Hematopoietic multipotent progenitor cell treated with erythropoietin and hydrocortisone succinate and interleukin-3 and kit ligand, for 4 days (in vitro differentiated cells): ENCODE measurements around the gene APOBR.
"Not testable (repeated sequence)": the region's sequence is repeated elsewhere in the genome, so short reads cannot be mapped to it uniquely, and the experiment has no call there.

ENCODE experiments used
- DNase-seq: peaks from one replicate; pipeline ENCODE4 v3.0.0-alpha.2; 2015

APOBR gene

DNA sequence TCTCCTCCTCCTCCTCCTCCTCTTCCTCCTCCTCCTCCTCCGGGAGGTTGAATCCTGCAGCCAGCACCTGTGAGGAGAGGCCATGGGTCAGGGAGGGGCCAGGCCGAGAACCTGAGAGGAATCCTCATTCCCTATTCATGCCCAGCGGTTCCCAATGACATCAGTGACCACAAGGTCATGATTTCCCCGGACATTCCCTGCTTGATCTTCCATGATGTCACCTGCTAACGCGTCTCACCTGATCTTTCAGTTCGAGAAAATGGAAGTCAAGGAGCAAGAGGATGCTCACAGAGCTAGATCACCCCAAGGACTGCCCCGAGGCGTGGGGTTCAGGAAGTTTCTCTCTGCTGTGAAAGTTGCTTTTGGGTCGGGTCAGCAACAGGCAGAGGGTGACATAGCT lies 5.4 kb downstream of the APOBR start:
- no peak for DNase-seq

DNA sequence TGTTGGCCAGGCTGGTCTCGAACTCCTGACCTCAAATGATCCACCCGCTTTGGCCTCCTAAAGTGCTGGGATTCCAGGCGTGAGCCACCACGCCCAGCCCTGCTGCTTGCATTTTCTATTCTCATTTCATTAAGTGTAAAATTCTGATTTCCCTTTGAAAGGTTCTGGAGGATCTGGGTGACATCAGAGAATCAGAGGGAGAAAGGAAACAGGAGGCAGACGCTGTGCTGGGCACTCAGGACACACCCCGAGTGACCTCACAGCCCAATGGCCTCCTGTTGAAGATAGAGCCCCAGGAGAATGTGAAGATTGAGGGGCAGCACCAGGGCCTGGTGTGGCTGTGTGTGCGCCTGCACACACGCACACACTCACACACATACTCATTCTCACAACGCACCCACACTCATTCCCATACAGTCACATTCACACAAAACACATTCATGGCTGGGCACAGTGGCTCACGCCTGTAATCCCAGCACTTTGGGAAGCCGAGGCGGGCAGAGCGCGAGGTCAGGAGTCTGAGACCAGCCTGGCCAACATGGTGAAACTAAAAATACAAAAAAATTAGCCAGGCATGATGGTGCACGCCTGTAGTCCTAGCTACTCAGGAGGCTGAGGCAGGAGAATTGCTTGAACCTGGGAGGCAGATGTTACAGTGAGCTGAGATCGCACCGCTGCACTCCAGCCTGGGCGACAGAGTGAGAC lies 6.2 kb downstream of the APOBR start:
- DNase-seq, result not testable (repeated sequence)

DNA sequence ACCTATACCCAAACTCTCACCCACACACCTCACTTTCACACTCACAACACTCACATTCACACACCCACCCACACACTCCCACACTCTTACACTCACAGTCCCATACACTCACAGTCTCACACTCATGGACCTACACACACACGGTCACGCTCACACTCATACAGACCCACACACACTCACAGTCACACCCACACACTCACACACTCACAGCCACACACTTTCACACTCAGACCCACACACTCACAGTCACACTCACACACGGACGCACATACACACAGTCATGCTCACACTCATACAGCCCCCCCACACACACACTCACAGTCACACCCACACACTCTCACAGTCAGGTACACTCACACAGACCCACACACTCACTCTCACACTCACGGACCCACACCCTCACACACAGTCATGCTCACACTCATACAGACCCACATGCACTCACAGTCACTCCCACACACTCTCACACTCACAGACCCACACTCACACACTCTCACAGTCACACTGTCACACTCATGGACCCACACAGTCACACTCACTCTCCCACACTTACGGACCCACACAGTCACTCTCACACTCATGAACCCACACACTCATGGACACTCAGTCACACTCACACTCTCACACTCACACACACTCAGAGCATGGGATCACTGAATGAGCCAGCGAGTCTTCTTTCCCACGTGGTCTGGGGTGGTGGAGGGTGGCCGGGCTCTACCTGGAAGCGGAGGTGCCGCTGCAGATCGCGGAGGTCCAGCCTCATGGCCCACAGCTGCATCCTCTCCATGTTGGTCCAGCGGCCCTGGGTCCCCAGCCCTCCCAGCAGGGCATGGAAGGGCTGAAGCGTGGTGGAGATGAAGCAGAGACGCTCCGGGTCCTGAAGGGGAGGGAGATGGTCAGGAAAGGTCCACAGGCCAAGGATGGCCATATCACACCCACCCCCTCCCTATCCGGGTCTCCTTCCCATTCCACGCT lies 7.1 kb downstream of the APOBR start:
- DNase-seq, result no peak

DNA sequence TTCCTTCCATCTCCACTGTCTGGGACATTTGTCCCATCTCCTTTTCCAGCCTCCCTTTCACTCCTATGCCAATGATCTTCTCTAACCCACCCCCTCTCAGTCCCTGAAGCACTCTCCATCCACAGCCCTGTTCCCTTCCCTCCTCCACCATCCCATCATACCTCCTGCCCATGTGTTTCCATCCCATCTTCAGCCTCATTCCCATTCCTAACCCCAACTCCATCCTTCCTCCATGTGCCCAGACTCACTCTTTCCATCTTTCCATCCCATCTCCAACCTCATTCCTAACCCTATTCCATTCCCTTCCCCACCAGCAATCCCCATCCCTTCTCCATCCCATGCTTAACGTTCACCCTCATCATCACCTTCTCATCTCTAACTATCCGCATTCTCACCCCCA lies 7.8 kb downstream of the APOBR start:
- no peak for DNase-seq

DNA sequence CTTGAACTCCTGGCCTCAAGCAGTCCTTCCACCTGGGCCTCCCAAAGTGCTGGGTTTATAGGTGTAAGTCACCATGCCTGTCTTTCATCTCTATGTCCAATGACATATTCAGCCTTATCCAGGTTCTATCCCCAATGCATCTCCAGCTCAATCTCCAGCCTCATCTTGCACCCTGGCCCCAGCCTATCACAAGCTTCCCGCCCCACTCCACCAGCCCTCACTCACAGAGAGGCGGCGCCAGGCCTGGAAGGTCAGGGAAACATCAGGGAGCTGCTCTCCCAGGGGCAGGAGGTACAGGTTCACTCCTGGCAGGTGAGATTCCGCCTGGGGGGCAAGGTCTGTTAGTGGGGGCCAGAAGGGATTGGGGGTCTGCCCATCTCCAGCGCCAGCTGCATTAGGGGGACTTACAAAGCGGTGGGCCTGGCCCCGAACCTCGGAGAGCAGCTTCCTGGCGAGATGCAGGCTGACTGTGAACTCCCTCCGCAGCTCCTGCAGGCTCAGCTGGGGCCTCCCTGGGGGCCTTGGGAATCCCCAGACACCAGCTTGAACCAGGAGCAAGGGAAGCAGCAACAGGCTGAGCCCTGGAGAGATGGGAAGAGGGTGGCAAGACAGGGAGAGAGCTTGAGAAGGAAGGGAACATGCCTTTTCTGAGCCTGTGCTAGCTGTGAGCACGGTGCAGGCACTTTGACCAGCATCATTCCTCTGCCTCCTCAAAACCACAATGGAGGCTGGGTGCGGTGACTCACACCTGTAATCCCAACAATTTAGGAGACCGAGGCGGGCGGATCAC lies 9.2 kb downstream of the APOBR start:
- DNase-seq, result no peak

DNA sequence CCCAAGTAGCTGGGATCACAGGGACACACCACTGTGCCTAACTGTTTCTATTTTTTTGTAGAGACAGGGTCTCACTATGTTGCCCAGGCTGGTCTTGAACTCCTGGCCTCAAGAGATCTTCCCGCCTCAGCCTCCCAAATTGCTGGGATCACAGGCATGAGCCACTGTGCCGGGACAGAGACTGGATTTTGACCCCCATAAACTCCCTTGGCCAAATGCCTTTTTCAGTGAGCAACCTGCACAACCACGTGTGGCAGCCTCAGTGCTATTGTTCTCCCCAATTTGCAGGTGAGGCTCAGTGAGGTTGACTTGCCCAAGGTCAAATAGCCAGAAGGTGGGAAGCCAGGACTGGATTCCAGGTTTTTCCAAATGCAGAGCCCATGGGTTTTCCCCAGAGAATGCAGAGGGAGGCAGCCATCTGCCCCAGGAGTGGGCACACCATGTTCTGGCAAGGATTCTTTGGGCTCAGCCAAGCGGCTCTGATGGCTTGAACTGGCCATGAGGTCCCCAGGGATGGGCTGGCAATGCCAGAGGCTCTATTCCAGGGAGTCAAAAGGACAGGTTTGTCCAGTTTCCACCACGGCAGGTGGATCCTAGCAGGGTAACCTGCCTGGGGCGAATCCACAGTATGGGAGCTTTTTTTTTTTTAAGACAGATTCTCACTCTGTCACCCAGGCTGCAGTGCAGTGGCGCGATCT lies 10.4 kb downstream of the APOBR start:
- DNase-seq, result no peak

DNA sequence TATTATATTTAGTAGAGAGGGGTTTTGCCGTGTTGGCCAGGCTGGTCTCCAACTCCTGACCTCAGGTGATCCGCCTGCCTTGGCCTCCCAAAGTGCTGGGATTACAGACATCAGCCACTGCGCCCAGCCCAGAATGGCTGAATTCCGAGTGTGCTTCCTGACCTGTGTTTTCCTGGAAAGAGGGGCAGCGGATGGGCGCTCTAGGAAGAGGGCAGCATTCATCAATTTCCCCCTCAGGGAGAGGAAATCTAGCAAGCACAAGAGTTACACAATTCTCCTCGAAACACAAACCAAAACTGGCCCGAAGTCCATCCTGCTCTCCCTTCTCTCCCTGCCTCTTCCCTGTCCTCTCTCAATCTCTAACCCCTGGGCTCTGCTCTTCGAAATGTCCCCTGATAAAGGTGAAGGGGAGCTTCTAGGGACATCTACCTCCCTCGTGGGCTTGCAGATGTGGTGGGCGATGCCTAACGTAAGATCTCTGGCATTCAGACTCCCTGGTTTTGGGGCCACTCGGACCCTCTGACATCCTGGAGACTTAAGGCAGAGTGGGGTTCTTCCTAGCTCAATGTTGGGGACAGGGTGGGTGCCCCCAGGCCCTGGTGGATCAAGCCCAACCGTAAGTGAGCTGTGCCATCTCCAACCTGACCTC lies 11.2 kb downstream of the APOBR start:
- no peak for DNase-seq

DNA sequence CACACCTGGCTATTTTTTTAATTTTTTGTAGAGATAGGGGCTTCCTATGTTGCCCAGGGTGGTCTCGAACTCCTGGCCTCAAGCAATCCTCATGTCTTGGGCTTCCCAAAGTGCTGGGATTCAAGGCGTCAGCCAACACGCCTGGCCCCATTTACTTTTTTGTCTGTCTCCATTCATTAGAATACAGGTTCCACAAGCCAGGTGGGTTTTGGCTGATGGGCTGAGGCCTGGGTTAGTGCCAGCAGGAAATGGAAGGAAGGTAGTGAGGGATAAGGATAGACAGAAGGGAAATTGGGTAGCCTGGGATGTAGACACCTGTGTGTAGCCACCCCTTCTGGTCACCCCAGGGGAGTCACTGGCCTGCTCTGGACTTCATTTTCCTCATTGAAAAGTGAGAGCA lies 16.6 kb downstream of the APOBR start:
- DNase-seq, result no peak

DNA sequence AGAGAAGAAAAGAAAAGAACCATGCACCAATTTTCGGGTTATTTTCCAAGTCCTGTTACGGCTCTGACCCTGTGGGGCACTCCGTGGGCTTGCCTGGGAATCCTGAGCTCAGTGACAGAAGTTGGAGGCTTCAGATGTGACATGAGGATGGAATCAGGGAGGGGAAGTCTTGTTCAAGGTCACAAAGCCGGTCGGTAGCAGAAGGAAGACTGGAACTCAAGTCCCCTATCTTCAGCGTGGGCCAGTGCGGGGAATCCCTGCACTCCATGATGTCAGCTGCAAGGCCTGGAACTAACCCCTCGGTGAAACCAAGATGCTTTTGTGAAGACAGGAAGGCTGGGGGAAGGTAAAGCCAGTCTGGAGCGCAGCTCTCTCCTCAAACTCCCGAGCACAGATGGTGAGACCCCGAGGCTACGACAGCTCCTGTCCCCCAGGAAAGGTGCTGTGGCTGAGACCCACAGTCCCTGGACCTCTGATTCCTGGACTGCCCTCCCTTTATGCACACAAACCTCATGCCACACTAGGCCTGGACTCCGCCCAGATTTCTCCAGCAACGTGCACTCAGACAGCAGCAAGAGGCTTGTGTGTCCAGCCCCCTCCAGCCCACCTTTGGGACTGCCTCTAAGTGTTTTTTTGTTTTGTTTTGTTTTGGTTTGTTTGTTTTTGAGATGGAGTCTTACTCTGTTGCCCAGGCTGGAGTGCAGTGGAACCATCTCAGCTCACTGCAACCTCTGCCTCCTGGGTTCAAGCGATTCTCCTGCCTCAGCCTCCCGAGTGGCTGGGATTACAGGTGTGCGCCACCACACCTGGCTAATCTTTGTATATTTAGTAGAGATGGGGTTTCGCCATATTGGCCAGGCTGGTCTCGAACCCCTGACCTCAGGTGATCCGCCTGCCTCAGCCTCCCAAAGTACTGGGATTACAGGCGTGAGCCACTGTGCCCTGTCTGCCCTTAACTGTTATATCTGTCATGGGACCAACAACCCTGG lies 17.7 kb downstream of the APOBR start:
- no peak for DNase-seq

DNA sequence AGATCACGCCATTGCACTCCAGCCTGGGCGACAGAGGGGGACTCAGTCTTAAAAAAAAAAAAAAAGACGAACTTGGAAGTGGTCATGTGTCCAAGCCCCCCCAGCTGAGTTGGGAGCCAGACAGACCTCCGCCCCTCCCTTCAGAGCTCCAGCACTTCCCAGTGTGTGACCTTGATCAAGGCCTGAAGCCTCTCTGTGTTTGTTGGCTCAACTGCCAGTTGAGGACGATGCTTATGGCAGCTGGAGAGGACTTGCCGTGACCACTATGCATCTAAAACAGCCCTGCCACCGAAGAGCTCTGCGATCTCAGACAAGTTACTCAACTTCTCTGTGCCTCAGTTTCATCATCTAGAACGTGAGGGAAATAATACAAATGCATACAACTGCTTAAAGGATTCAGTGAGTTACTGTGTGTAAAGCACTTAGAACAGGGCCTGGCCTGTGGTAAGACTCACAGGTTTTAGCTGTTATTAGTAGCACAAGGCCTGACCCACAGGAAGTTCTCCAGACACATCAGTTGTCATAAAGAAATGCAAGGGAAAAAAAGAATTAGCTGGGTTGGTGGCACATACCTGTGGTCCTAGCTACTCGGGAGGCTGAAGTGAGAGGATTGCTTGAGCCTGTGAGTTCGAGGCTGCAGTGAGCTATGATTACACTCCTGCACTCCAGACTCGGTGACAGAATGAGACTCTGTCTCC lies 19.2 kb downstream of the APOBR start:
- no peak for DNase-seq

DNA sequence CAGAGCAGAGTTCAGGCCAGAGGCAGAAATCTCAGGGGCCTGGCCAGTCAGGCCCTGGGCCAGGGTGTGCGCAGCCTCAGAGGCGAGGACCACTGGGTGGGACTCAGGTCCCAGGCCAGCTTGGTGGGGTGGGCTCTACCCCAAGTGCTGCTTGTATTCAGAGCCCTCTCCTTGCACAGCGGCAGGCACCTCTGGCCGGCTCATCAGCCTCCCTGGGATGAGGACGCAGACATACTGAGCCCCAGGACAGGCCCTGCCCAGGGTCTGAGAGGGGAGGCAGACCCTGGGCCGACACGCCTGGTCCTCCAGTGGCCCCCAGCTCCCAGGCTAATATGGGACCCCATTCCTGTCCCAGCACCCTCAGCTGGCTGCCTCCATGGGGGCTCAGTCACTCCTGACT lies 19.8 kb downstream of the APOBR start:
- DNase-seq, result no peak

DNA sequence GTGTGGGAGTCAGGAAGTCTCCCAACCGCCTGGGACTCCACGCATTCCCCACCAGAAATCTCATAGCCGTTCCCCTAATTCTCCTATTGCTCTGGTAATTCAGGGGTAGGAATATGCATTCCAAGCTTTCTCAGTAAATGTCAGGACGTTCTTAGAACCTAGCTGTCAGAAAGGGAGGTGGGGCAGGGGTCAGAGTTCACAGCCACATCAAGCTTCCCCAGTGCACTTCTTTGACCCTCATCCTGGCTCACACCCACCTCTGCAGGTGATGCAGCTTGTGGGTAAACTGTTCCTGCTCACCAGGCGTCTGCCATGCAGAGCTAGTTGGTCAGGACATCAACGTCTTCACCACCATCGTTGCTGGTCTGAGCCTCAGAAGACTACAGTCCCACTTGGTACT lies 26.2 kb downstream of the APOBR start:
- no peak for DNase-seq

DNA sequence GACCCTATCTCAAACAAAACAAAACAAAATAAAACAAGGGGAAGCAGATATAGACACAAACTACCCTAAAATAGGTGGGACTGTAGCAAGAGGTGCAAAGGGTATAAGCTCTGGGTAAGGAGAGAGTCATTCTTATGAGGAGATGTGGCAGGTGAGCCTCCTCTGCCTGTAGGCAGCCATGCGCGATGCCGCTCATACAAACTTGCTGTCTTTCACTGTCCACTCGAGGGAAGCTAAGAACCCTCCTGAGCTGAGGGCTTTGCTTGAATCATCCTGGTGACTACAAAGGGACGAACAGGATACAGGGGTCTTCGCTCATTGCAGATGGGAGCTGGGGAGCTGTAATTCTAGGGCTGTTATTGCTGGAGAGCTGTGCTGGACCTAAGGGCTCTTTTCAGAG lies 27.0 kb downstream of the APOBR start:
- DNase-seq, result no peak

DNA sequence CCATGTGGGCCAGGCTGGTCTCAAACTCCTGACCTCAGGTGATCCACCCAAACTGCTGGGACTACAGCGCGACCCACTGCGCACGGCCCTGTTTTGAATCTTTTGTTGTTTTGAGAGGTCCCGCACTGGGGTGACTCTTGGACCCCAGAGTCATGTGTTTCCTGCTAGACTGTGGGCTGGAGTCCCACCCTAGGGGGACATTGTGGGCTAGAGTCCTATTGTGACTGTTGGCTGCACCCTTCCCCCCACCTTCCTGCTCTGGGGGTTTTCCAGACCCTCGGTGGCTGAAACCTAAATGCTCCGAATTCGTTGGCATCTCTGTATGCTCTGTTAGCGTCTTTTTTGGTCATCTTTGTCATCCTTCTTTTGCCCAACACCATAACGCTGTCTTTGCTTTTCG lies 28.3 kb downstream of the APOBR start:
- DNase-seq, result no peak

DNA sequence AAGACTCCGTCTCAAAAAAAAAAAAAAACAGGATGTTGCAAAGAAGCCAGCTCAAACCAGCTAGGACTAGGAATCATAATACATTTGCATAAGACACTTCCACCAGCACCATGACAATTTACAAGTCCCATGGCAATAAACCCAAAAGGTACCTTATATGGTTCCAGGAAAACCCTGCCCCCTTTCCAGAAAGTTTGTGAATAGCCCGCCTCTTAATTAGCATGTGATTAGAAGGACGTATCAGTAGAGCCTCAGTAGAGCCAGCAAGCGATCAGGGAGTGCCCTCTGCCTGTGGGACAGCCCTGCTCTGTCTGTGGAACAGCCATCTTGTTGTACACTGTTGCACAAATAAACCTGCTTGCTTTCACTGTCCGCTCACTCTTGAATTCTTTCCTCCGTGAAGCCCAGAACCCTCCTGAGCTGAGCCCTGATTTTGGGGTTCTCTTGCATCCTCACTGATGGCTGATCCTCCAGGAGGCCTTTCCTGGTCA lies 30.3 kb downstream of the APOBR start:
- DNase-seq, result peak; percentile 62

DNA sequence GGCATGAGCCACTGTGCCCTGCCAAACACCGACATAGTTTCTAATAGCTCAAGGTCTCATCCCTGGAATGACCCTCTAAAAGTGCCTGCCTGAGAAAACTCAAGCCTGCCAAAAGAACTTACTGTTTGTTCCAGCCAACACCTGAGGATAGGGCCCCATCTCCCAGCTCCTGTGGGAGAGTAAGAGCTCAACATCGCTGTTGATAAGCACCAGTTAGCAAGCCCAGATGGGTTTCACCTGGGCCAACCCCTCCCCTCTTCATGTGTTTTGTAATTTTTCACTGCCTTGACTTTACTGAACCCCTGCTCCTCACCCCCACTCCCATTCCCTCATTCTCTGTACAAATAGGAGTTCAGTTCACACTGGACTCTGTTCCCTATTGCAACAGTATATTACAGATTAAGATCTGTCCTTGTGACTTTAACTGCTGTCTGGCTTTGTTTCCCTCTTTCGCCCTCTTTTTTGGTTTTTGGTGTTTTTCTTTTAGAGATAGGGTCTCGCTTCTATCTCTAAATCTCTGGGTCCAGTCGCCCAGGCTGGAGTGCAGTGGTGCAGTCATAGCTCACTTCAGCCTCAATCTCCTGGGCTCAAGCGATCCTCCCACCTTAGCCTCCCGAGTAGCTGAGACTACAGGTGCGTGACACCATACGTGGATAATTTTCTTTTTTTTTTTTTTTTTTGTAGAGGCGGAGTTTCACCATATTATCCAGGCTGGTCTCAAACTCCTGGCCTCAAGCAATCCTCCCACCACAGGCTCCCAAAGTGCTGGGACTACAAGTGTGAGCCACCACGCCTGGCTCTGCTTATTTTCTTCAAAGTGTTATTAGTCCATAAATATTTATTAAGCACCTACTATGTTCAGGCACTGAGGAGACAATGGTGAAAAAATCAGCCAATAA lies 32.0 kb downstream of the APOBR start:
- no peak for DNase-seq

DNA sequence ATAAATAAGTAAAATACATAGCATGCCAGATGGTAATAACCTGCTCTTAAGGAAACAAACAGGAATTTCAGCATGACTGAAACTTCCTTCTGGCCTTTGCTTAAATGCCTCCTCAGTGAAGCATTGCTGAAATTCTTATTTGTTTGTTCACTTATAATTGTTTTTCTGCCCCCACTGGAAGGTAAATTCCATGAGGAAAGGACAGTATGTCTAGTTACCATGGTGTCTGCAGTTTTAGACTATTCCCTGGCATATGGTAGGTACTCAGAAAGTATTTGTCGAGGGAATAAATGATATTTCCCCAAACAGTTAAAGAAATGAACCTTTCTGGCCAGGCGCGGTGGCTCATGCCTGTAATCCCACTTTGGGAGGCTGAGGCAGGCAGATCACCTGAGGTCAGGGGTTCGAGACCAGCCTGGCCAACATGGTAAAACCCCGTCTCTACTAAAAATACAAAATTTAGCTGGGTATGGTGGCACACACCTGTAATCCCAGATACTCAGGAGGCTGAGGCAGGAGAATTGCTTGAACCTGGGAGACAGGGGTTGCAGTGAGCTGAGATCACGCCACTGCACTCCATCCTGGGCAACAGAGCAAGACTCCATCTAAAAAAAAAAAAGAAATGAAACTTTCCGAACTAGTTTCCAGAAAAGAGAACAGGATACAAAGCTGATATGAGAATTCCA lies 32.8 kb downstream of the APOBR start:
- not testable (repeated sequence) for DNase-seq

DNA sequence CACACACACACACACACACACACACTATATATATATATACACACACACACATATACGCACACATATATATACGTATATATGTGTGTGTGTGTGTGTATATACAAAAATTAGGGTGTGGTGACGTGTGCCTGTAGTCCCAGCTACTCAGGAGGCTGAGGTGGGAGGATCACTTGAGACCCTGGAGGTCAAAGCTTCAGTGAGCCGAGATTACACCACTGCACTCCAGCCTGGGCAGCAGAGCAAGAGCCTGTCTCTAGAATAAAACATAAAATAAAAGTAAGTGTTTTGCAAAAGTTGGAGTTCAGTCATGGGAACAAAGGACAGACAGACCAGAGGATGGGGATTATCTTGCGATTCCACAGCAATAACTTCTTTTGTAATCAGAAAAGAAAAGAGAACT lies 33.5 kb downstream of the APOBR start:
- no peak for DNase-seq
